Gastrocnemius medialis (tissue), 4 donors: ENCODE measurements around the gene CTNNA2. TPM values are rescaled to one million over a fixed set of nuclear protein-coding genes. Genes with fewer than 3 reads are reported as not detected.

Experiments used
- ATAC-seq, 2 donors: fragments of 150-250 bp; one replicate each; pipeline ENCODE4 v1.9.1; 2016
- DNase-seq, 2 donors: peaks; one replicate each; pipeline ENCODE4 v3.0.0-alpha.2; 2019
- H3K27ac ChIP-seq, 4 donors: fragments of 200-600 bp; sonication (generic); 1 replicate in 1 of 4; 2 replicates in 3 of 4; pipeline ENCODE4 v1.5.1; 2016 to 2018; ENCODE audit warnings: mild to moderate bottlenecking in 2 of 4, moderate library complexity in 1 of 4
- H3K27me3 ChIP-seq, 3 donors: fragments of 200-600 bp; sonication (generic) in 2 of 3; 1 replicate in 1 of 3; 2 replicates in 2 of 3; pipeline versions ENCODE4 v1.5.1 to v1.6.0; 2016 to 2019; ENCODE audit warnings: mild to moderate bottlenecking in 1 of 3, moderate library complexity in 1 of 3
- H3K36me3 ChIP-seq, 2 donors: fragments of 200-600 bp; sonication (generic) in 1 of 2; one replicate each; pipeline ENCODE4 v1.5.1; 2017 to 2018
- H3K4me1 ChIP-seq, 2 donors: fragments of 200-600 bp; sonication (generic) in 1 of 2; one replicate each; pipeline ENCODE4 v1.5.1; 2016 to 2017; ENCODE audit warnings: mild to moderate bottlenecking in 2 of 2
- H3K4me3 ChIP-seq, 4 donors: fragments of 200-600 bp; sonication (generic) in 3 of 4; 1 replicate in 1 of 4; 2 replicates in 3 of 4; pipeline ENCODE4 v1.5.1; 2016 to 2019; ENCODE audit warnings: mild to moderate bottlenecking in 2 of 4
- H3K9me3 ChIP-seq, 3 donors: fragments of 200-600 bp; sonication (generic) in 2 of 3; 1 replicate in 1 of 3; 2 replicates in 2 of 3; pipeline ENCODE4 v1.5.1; 2016 to 2019
- CTCF ChIP-seq, 5 experiments: fragments of 450-650 bp in 3 of 5; fragments of 200-600 bp in 2 of 5; sonication (generic) in 2 of 5; IDR thresholded peaks in 4 of 5; conservative IDR thresholded peaks in 1 of 5; 1 replicate in 4 of 5; 2 replicates in 1 of 5; pipeline ENCODE4 v1.5.1; 2016 to 2019; ENCODE audit warnings: antibody characterized with exemption in 5 of 5, mild to moderate bottlenecking in 3 of 5, moderate library complexity in 3 of 5
- POLR2A ChIP-seq, 2 donors: fragments of 450-650 bp; IDR thresholded peaks; one replicate each; pipeline ENCODE4 v1.6.1; 2017; ENCODE audit warnings: antibody characterized with exemption in 2 of 2, mild to moderate bottlenecking in 2 of 2, moderate library complexity in 2 of 2
- in situ Hi-C, 4 donors: fragments of 200-750 bp; cut with MboI; loops; one replicate each; pipeline versions ENCODE4 v1.15.0 to v1.8.0; 2017; ENCODE audit warnings: low sequenced_read_pairs in 4 of 4
- intact Hi-C: fragments of 100-400 bp; cut with DNase I; formaldehyde crosslinking; loops from one replicate; pipeline ENCODE4 v1.15.1; 2023; ENCODE audit warnings: low total_unique reads
- total RNA-seq, 4 donors: library from RNA; depleted of rRNA; stranded (reverse); fragments of >200 nt; gene quantifications; one replicate each; pipeline versions ENCODE4 v1.1.0 to v1.2.3, GENCODE V29; 2016

Gene CTNNA2
- total RNA-seq, 4 donors from 2014 or later = not detected

- TF ChIP-seq CTCF (IDR thresholded peaks at IDR 0.05 in 4 of 5, conservative IDR thresholded peaks at IDR 0.05 in 1 of 5) = no peak
- no peak for TF ChIP-seq POLR2A (IDR thresholded peaks at IDR 0.05)
- H3K27me3 ChIP-seq = no peaks in the 10 kb centered on the region
- no peaks in the 10 kb centered on the region for H3K4me1 ChIP-seq
- in situ Hi-C loops = no loop called here
- H3K27ac ChIP-seq = no peak overlapping the region
- DNase-seq (no peak), ATAC-seq (no peak)
- no peaks in the 10 kb centered on the region for H3K36me3 ChIP-seq
- H3K9me3 ChIP-seq = no peaks in the 10 kb centered on the region
- intact Hi-C loops = no loop called here
- H3K4me3 ChIP-seq = no peak overlapping the region
Observed at GRCh38 chr2:79975791-79976565, 463.1 kb downstream of the CTNNA2 start.

DNA sequence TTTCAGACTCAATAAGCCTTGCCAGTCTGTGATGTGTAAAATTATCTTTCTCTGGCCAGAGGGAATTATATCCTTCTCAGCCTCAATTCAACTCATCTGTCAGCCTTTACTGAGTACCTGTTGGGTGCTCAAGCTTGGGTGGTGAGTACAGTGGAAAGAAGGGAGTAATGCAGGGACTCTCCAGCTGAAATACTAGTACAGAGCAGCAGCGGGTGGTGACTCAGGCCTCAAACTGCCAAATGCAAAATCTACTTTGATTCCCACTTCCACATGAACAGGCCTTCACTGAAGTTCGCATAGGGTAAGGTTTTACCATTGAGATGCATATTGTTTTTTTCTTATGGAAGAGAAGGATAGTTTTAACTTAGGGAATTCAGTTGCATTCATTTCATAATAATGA, 464.9 kb downstream of the CTNNA2 start:
- Histone ChIP-seq H3K9me3 (no peaks in the 10 kb centered on the region), H3K36me3 (no peaks in the 10 kb centered on the region), H3K4me1 (no peaks in the 10 kb centered on the region), H3K4me3 (no peak overlapping the region), H3K27me3 (no peaks in the 10 kb centered on the region), H3K27ac (no peak overlapping the region)
- DNase-seq = no peak
- TF ChIP-seq CTCF (IDR thresholded peaks at IDR 0.05 in 4 of 5, conservative IDR thresholded peaks at IDR 0.05 in 1 of 5) = no peak
- intact Hi-C loops (no loop called here), in situ Hi-C loops (no loop called here)
- ATAC-seq = no peak

DNA sequence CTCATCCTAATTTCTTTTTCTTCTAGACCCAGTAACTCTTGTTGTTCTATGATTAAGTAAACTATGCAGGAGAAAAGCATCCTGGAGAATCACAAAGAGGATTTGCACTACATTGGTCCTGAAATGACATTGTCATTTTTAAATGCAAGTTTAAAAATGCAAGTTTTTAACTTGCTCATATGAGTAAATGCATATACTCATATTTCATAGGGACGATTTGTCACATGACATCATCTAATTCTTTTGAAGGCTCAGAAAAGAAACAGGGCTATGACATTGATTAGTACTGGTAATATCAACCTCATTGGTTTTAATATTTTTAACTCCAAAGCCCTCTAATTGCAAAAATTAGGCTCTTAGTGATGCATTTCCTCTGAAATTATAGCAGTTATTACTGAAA, 467.3 kb downstream of the CTNNA2 start:
- intact Hi-C loops = no loop called here

GRCh38 chr2:79980816-79981215, 468.0 kb downstream of the CTNNA2 start:
- DNase-seq = no peak
- H3K27me3 ChIP-seq = no peaks in the 10 kb centered on the region
- no peaks in the 10 kb centered on the region for H3K9me3 ChIP-seq
- intact Hi-C loops (no loop called here), in situ Hi-C loops (no loop called here)
- TF ChIP-seq CTCF (IDR thresholded peaks at IDR 0.05 in 4 of 5, conservative IDR thresholded peaks at IDR 0.05 in 1 of 5) (no peak), POLR2A (IDR thresholded peaks at IDR 0.05) (no peak)
- no peaks in the 10 kb centered on the region for H3K36me3 ChIP-seq
- H3K4me3 ChIP-seq = no peak overlapping the region
- ATAC-seq = no peak
- H3K27ac ChIP-seq = no peak overlapping the region
- H3K4me1 ChIP-seq = no peaks in the 10 kb centered on the region

More for the DNA sequence above, 467.3 kb downstream of the CTNNA2 start:
- Histone ChIP-seq H3K4me1 (no peaks in the 10 kb centered on the region), H3K9me3 (no peaks in the 10 kb centered on the region), H3K27ac (no peak overlapping the region), H3K27me3 (no peaks in the 10 kb centered on the region), H3K4me3 (no peak overlapping the region), H3K36me3 (no peaks in the 10 kb centered on the region)
- in situ Hi-C loops = no loop called here
- no peak for TF ChIP-seq CTCF (IDR thresholded peaks at IDR 0.05 in 4 of 5, conservative IDR thresholded peaks at IDR 0.05 in 1 of 5)
- no peak for TF ChIP-seq POLR2A (IDR thresholded peaks at IDR 0.05)
- DNase-seq (no peak), ATAC-seq (no peak)

- in situ Hi-C loops = no loop called here
- no peak for TF ChIP-seq POLR2A (IDR thresholded peaks at IDR 0.05)
- TF ChIP-seq CTCF (IDR thresholded peaks at IDR 0.05 in 4 of 5, conservative IDR thresholded peaks at IDR 0.05 in 1 of 5) = no peak
- H3K9me3 ChIP-seq = no peaks in the 10 kb centered on the region
- no peaks in the 10 kb centered on the region for H3K36me3 ChIP-seq
- DNase-seq (no peak), ATAC-seq (no peak)
- H3K27me3 ChIP-seq = no peaks in the 10 kb centered on the region
- no peak overlapping the region for H3K4me3 ChIP-seq
- intact Hi-C loops = no loop called here
- no peak overlapping the region for H3K27ac ChIP-seq
- H3K4me1 ChIP-seq = no peaks in the 10 kb centered on the region
Observed at GRCh38 chr2:79981316-79981715, 468.5 kb downstream of the CTNNA2 start.
